GM10847 (cell line): Measurements from ENCODE around the gene GPRC5B.

Experiments used
- POLR2A ChIP-seq: IDR thresholded peaks from 2 replicates; pipeline ENCODE4 v1.6.1; 2011; ENCODE audit not compliant: insufficient read length; ENCODE audit errors: extremely low read depth

GPRC5B gene

GRCh38 chr16:19843371-19843770 lies 41.3 kb downstream of the GPRC5B start:
- no peak for TF ChIP-seq POLR2A

GRCh38 chr16:19842426-19843157 lies 42.1 kb downstream of the GPRC5B start:
- no peak for TF ChIP-seq POLR2A

GRCh38 chr16:19841184-19841583 lies 43.5 kb downstream of the GPRC5B start:
- no peak for TF ChIP-seq POLR2A

GRCh38 chr16:19840524-19841110 lies 44.0 kb downstream of the GPRC5B start:
- no peak for TF ChIP-seq POLR2A

- TF ChIP-seq POLR2A = no peak
These were observed 46.5 kb downstream of the GPRC5B start for GRCh38 chr16:19837984-19838707.

GRCh38 chr16:19837331-19837980 lies 47.2 kb downstream of the GPRC5B start:
- TF ChIP-seq POLR2A = no peak

- no peak for TF ChIP-seq POLR2A
These were observed 48.7 kb downstream of the GPRC5B start for GRCh38 chr16:19835968-19836421.

- TF ChIP-seq POLR2A = no peak
These were observed 49.5 kb downstream of the GPRC5B start for GRCh38 chr16:19835196-19835595.

GRCh38 chr16:19833581-19833980 lies 51.1 kb downstream of the GPRC5B start:
- TF ChIP-seq POLR2A = no peak

- no peak for TF ChIP-seq POLR2A
These were observed 51.5 kb downstream of the GPRC5B start for GRCh38 chr16:19833176-19833575.

- TF ChIP-seq POLR2A = no peak
These were observed 53.0 kb downstream of the GPRC5B start for GRCh38 chr16:19831678-19832077.

- TF ChIP-seq POLR2A = no peak
These were observed 53.6 kb downstream of the GPRC5B start for GRCh38 chr16:19830902-19831560.

GRCh38 chr16:19829844-19830692 lies 54.6 kb downstream of the GPRC5B start:
- TF ChIP-seq POLR2A = no peak

GRCh38 chr16:19824216-19824615 lies 60.4 kb downstream of the GPRC5B start:
- no peak for TF ChIP-seq POLR2A
